ENCODE results near the gene PSMB3. TPM values are rescaled to one million over a fixed set of nuclear protein-coding genes. Genes with fewer than 3 reads are reported as not detected.

PSMB3 gene
- total RNA-seq, 2 donors from 2014 or later = 108 to 124 TPM

- no peak overlapping the region for H3K27ac ChIP-seq
- DNase-seq (ENCODE audit: low spot score) (no peak), ATAC-seq (ENCODE audit: insufficient number of reproducible peaks, low FRiP score, low read depth) (no peak)
- H3K9me3 ChIP-seq = no peaks in the 10 kb centered on the region
- no peaks in the 10 kb centered on the region for H3K27me3 ChIP-seq (replicated peaks; ENCODE audit: insufficient read depth)
- no peak for TF ChIP-seq CTCF (IDR thresholded peaks at IDR 0.05)
- H3K36me3 ChIP-seq = peaks cover 64% of the 10 kb centered on the region
- no peak overlapping the region for H3K4me3 ChIP-seq
- H3K4me1 ChIP-seq (ENCODE audit: control insufficient read depth in 1 of 2, low read depth in 2 of 2) = no peaks in the 10 kb centered on the region
Measured at GRCh38 chr17:38713456-38714075, 39.0 kb upstream of the PSMB3 start.

- H3K27ac ChIP-seq = no peak overlapping the region
- H3K9me3 ChIP-seq = no peaks in the 10 kb centered on the region
- H3K27me3 ChIP-seq (replicated peaks; ENCODE audit: insufficient read depth) = no peaks in the 10 kb centered on the region
- no peaks in the 10 kb centered on the region for H3K4me1 ChIP-seq (ENCODE audit: control insufficient read depth in 1 of 2, low read depth in 2 of 2)
- H3K36me3 ChIP-seq = peaks cover 61% of the 10 kb centered on the region
- H3K4me3 ChIP-seq = no peak overlapping the region
- no peak for TF ChIP-seq CTCF (IDR thresholded peaks at IDR 0.05)
- ATAC-seq (ENCODE audit: insufficient number of reproducible peaks, low FRiP score, low read depth) = no peak
- no peak for DNase-seq (ENCODE audit: low spot score)
Measured at GRCh38 chr17:38715216-38715943, 37.2 kb upstream of the PSMB3 start.

- no peaks in the 10 kb centered on the region for H3K9me3 ChIP-seq
- no peak overlapping the region for H3K4me3 ChIP-seq
- TF ChIP-seq CTCF (IDR thresholded peaks at IDR 0.05) = no peak
- no peaks in the 10 kb centered on the region for H3K4me1 ChIP-seq (ENCODE audit: control insufficient read depth in 1 of 2, low read depth in 2 of 2)
- no peaks in the 10 kb centered on the region for H3K27me3 ChIP-seq (replicated peaks; ENCODE audit: insufficient read depth)
- peaks cover 70% of the 10 kb centered on the region for H3K36me3 ChIP-seq
- DNase-seq (ENCODE audit: low spot score) (no peak), ATAC-seq (ENCODE audit: insufficient number of reproducible peaks, low FRiP score, low read depth) (no peak)
- no peak overlapping the region for H3K27ac ChIP-seq
Measured at GRCh38 chr17:38716368-38717005, 36.1 kb upstream of the PSMB3 start.

- Histone ChIP-seq H3K27ac (no peak overlapping the region), H3K4me3 (no peak overlapping the region), H3K4me1 (ENCODE audit: control insufficient read depth in 1 of 2, low read depth in 2 of 2) (no peaks in the 10 kb centered on the region), H3K36me3 (peaks cover 71% of the 10 kb centered on the region), H3K27me3 (replicated peaks; ENCODE audit: insufficient read depth) (no peaks in the 10 kb centered on the region), H3K9me3 (no peaks in the 10 kb centered on the region)
- ATAC-seq (ENCODE audit: insufficient number of reproducible peaks, low FRiP score, low read depth) (no peak), DNase-seq (ENCODE audit: low spot score) (no peak)
- TF ChIP-seq CTCF (IDR thresholded peaks at IDR 0.05) = no peak
Measured at GRCh38 chr17:38717139-38717745, 35.3 kb upstream of the PSMB3 start.
